Stimulated activated CD8-positive, alpha-beta memory T cell treated with anti-CD3 and anti-CD28 coated beads, Interleukin-4, amount 100 ng/mL, for 48 hours (primary cell): ENCODE data around the gene CALHM6.
"Not testable (repeated sequence)": the region's sequence is repeated elsewhere in the genome, so short reads cannot be mapped to it uniquely, and the experiment has no call there.

Source experiments
- DNase-seq: peaks from one replicate; pipeline ENCODE4 v3.0.0-alpha.2; 2020

CALHM6 gene

GRCh38 chr6:116483616-116484015 is 22.4 kb downstream of the CALHM6 start:
- no peak for DNase-seq

- no peak for DNase-seq
These were observed 24.5 kb downstream of the CALHM6 start for GRCh38 chr6:116485559-116486184.

- no peak for DNase-seq
These were observed 30.6 kb downstream of the CALHM6 start for GRCh38 chr6:116491610-116492330.

- DNase-seq: no peak
These were observed 31.3 kb downstream of the CALHM6 start for GRCh38 chr6:116492331-116493067.

GRCh38 chr6:116495161-116495560 is 34.0 kb downstream of the CALHM6 start:
- DNase-seq: not testable (repeated sequence)

DNA sequence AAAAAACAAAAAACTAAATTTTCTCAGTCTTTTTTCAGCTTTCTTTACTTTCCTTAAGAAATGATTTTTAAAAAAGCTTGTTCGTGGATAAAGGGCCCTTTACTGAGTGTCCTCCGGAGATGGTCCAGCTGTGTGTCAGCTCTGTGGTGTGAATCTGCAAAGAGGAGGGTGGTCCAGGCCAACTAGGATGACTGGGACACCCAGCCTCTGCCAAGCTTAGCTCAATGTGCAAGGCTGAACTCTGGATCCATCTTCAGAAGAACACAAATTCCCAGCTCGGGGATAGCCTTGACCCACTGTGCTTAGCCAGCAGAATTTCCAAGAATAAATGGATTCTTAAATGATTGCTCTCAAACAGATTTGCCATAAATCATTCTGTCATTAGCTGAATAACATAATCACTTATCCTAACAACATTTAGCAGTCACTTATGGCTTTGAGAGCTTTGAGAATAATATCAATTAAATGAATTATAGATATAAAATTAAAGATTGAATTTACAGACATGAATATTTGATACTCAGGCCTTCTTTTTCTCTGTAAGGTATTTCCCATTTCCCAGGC is 36.0 kb downstream of the CALHM6 start:
- no peak for DNase-seq

GRCh38 chr6:116500969-116501433 is 39.8 kb downstream of the CALHM6 start:
- no peak for DNase-seq

DNA sequence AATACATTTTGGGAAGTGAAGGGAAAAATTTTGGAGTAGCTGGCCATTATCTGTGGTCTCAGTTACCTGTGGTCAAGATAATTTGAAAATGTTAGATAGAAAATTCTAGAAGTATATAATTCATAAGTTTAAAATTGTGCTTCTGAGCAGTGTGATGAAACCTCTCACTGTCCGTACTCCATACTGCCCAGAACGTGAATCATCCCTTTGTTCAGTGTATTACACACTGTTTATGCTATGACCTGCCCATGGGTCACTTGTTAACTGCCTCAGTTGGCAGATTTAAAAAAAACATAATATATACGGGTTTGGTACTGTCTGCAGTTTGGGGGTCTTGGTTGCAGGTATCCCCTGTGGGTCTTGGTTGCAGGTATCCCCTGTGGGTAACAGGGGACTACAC is 46.1 kb downstream of the CALHM6 start:
- DNase-seq: no peak

GRCh38 chr6:116508527-116508926 is 47.4 kb downstream of the CALHM6 start:
- no peak for DNase-seq

DNA sequence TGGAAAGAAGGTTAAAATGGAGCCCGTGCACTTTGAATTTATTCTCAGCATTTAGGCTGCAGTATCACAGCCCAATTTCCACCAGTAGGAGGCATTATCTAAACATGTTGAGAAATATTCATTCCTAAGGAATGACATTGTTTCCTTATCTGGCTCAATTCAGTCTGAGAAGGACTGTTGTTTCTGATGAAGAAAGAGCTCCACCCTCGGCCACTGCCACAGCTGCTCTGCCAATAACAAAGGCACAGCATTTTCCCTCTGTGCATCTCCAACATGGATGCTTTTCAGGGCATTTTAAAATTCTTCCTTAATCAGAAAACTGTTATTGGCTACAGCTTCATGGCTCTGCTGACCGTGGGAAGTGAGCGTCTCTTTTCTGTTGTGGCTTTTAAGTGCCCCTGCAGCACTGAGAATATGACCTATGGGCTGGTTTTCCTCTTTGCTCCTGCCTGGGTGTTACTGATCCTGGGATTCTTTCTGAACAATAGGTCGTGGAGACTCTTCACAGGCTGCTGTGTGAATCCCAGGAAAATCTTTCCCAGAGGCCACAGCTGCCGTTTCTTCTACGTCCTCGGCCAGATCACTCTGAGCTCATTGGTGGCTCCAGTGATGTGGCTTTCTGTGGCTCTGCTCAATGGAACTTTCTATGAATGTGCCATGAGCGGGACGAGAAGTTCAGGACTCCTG is 50.4 kb downstream of the CALHM6 start, which contains the start of gene CALHM5:
CALHM5 (plus strand) TSS at position 216 of the 687 bp plus-strand sequence; CDS start at position 274, 58 bp downstream.
- no peak for DNase-seq

- DNase-seq: no peak
These were observed 51.0 kb downstream of the CALHM6 start for GRCh38 chr6:116512111-116512559.

- DNase-seq: no peak
These were observed 51.6 kb downstream of the CALHM6 start for GRCh38 chr6:116512734-116513133.
